Measurements from ENCODE around the gene SLC2A10.

Gene SLC2A10

GRCh38 chr20:46757135-46757534 lies 47.7 kb downstream of the SLC2A10 start:
- Histone ChIP-seq H3K27ac (no peak overlapping the region), H3K4me3 (ENCODE audit: low read depth, low read length) (no peak overlapping the region), H3K27me3 (replicated peaks) (no peaks in the 10 kb centered on the region), H3K36me3 (replicated peaks) (no peaks in the 10 kb centered on the region)
- in situ Hi-C loops (cut with HindIII; ENCODE audit: low pct_ligation_motif_present, low sequenced_read_pairs): no loop called here
- TF ChIP-seq, protein P1, sequence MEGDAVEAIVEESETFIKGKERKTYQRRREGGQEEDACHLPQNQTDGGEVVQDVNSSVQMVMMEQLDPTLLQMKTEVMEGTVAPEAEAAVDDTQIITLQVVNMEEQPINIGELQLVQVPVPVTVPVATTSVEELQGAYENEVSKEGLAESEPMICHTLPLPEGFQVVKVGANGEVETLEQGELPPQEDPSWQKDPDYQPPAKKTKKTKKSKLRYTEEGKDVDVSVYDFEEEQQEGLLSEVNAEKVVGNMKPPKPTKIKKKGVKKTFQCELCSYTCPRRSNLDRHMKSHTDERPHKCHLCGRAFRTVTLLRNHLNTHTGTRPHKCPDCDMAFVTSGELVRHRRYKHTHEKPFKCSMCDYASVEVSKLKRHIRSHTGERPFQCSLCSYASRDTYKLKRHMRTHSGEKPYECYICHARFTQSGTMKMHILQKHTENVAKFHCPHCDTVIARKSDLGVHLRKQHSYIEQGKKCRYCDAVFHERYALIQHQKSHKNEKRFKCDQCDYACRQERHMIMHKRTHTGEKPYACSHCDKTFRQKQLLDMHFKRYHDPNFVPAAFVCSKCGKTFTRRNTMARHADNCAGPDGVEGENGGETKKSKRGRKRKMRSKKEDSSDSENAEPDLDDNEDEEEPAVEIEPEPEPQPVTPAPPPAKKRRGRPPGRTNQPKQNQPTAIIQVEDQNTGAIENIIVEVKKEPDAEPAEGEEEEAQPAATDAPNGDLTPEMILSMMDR (IDR thresholded peaks at IDR 0.05; ENCODE audit: low read depth, low read length, missing control alignments): no peak
- no peak for DNase-seq

DNA sequence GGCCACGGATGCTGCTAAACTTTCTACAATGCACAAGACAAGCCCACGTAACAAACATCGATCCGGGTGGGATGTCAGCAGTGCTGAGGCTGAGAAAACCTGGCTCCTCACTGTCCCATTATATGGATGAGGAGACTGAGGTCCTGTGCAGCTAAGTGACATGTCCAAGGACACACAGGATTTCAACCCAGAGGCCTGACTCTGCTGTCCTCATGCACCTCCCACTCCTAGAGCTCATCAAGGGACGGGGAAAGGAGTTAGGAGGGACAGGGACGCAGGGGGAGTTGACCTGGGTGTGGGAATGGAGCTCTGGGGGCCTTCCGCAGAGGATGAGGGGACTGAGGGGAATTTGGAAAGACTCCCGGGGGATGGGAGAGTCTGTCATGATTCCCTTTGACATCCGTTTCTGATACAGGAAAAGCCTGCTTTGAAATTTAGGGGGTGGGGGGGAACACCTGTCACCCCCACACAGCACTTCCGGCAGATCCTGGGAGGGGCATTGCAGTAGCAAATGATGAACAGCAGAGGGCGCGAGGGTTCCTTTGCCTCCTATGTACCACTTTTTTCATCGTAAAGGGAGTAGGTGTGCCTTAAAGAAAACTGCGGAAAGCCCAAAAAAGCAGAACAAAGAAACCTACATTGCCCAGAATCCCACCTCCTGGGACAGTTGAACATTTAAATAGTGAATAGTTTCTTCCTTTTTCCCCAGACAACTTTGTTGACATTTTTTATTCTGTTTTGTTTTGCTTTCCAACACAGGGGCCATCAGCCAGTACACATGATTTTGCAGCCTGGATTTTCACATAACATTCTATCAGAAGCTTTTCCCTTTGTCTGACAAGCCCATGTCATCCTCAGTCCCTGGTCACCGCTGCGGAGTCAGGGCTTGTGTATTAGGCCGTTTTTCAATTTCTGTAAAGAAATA lies 48.6 kb downstream of the SLC2A10 start:
- in situ Hi-C loops (cut with HindIII; ENCODE audit: low pct_ligation_motif_present, low sequenced_read_pairs): no loop called here
- DNase-seq: peak; percentile 39
- Histone ChIP-seq H3K4me3 (ENCODE audit: low read depth, low read length) (no peak overlapping the region), H3K27me3 (replicated peaks) (no peaks in the 10 kb centered on the region), H3K27ac (no peak overlapping the region), H3K36me3 (replicated peaks) (no peaks in the 10 kb centered on the region)
- TF ChIP-seq, protein P1 (IDR thresholded peaks at IDR 0.05; ENCODE audit: low read depth, low read length, missing control alignments): peak; percentile 98

DNA sequence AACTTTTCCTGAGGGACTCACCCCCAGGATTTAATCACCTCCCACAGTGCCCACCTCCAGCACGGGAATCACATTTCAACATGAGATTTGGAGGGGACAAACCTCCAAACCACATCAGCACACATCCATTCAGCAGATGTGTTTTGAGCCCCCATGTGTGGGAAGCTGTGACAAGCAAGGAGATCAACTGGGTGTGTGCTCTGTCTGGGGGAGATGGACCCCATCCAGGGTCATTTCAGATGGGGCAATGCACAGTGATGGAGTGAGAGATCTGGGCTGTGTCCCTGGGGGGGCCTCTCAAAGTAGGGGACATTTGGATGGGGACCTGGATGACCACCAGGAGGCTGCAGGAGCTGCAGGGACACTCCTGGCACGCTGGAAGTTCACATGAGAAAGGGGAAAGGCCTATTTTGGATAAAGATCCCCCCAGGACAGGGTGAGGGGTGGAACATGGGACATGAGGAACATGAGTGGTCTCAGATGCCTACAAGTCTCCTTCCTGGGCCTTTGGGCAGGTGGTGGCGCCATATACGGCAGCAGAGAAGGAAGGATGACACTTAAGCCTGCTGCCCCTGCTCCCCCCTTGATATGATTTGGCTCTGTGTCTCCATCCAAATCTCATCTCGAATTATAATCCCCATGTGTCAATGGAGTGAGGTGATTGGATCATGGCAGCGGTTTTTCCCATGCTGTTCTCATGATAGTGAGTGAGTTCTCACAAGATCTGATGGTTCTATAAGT lies 49.6 kb downstream of the SLC2A10 start:
- H3K27me3 ChIP-seq (replicated peaks): no peaks in the 10 kb centered on the region
- DNase-seq: no peak
- no peak overlapping the region for H3K4me3 ChIP-seq (ENCODE audit: low read depth, low read length)
- in situ Hi-C loops (cut with HindIII; ENCODE audit: low pct_ligation_motif_present, low sequenced_read_pairs): no loop called here
- H3K27ac ChIP-seq: no peak overlapping the region
- no peaks in the 10 kb centered on the region for H3K36me3 ChIP-seq (replicated peaks)
- TF ChIP-seq, protein P1 (IDR thresholded peaks at IDR 0.05; ENCODE audit: low read depth, low read length, missing control alignments): no peak

GRCh38 chr20:46761566-46761965 lies 52.1 kb downstream of the SLC2A10 start:
- Histone ChIP-seq H3K4me3 (ENCODE audit: low read depth, low read length) (no peak overlapping the region), H3K36me3 (replicated peaks) (no peaks in the 10 kb centered on the region), H3K27ac (no peak overlapping the region), H3K27me3 (replicated peaks) (peaks cover 3% of the 10 kb centered on the region)
- DNase-seq: no peak
- in situ Hi-C loops (cut with HindIII; ENCODE audit: low pct_ligation_motif_present, low sequenced_read_pairs): no loop called here
- TF ChIP-seq, protein P1 (IDR thresholded peaks at IDR 0.05; ENCODE audit: low read depth, low read length, missing control alignments): no peak

GRCh38 chr20:46764068-46764467 lies 54.6 kb downstream of the SLC2A10 start:
- in situ Hi-C loops (cut with HindIII; ENCODE audit: low pct_ligation_motif_present, low sequenced_read_pairs): no loop called here
- TF ChIP-seq, protein P1 (IDR thresholded peaks at IDR 0.05; ENCODE audit: low read depth, low read length, missing control alignments): no peak

More at GRCh38 chr20:46764068-46764467, 54.6 kb downstream of the SLC2A10 start:
- no peak overlapping the region for H3K27ac ChIP-seq
- H3K36me3 ChIP-seq (replicated peaks): no peaks in the 10 kb centered on the region
- no peak for DNase-seq
- H3K27me3 ChIP-seq (replicated peaks): peaks cover 3% of the 10 kb centered on the region
- H3K4me3 ChIP-seq (ENCODE audit: low read depth, low read length): no peak overlapping the region
